ACHN (cell line): Measurements from ENCODE around the gene CAPN1.
"Not testable (repeated sequence)": the region's sequence is repeated elsewhere in the genome, so short reads cannot be mapped to it uniquely, and the experiment has no call there.

Source experiments
- DNase-seq: peaks from one replicate; pipeline ENCODE4 v3.0.0-alpha.2; 2015
- in situ Hi-C: cut with HindIII; loops from 2 replicates; pipeline ENCODE4 v1.10.0; 2017; ENCODE audit warnings: low sequenced_read_pairs, low pct_ligation_motif_present, low pct_unique_long_range_greater_than_20kb

The CAPN1 gene

DNA sequence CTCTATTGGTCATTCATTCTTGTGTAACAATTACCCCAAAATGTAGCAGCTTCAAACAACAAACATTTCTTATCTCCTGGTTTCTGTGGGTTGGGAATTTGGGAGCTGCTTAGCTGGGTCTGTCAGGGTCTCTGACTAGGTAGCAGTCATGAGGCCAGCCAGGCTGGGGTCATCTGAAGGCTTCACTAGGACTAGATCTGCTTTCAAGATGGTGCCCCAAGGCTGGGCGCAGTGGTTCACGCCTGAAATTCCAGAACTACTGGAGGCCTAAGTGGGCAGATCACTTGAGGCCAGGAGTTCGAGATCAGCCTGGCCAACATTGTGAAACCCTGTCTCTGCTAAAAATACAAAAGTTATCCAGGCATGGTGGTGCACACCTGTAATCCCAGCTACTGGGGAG, 24.8 kb upstream of the CAPN1 start:
- no peak for DNase-seq
- in situ Hi-C loops = no loop called here

GRCh38 chr11:65157336-65157735, 24.4 kb upstream of the CAPN1 start:
- DNase-seq = no peak
- in situ Hi-C loops = no loop called here

- no peak for DNase-seq
- in situ Hi-C loops = no loop called here
Measured at GRCh38 chr11:65159012-65159411, 22.7 kb upstream of the CAPN1 start.

DNA sequence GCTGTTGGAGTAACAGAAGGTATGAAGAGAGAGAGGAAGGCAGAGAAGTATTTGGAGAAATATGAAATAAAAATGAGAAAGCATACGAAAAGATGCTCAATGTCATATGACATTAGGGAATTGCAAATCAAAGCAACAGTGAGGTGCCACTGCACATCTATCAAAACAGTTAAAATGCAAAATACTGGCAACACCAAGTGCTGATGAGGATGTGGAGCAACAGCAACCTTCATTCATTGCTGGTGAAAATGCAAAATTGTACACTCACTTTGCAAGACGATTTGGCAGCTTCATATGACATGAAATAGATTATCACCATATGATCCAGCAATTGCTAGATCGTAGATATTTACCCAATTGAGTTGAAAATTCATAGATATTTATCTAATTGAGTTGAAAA, 21.1 kb upstream of the CAPN1 start:
- in situ Hi-C loops = no loop called here
- no peak for DNase-seq

DNA sequence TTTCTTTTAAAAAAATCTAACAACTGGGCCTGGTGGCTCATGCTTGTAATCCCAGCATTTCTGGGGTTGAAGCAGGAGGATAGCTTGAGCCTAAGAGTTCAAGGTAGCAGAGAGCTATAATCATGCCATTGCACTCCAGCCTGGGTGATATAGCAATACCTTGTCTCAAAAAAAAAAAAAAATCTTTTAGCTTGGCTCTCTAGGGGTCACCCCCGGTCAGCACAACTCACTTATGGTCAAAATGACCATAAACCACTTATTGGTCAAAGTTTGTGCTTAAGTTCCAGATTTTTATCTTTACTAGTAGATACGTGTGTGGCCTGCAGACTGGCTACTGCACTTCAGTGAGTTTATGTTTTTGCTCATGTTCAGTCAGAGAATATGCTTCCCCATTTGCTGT, 18.0 kb upstream of the CAPN1 start:
- DNase-seq = no peak
- in situ Hi-C loops = no loop called here

GRCh38 chr11:65165410-65166317, 16.1 kb upstream of the CAPN1 start:
- no peak for DNase-seq
- in situ Hi-C loops = no loop called here

- DNase-seq = no peak
- in situ Hi-C loops = no loop called here
Measured at GRCh38 chr11:65166893-65167292, 14.8 kb upstream of the CAPN1 start.

- DNase-seq = no peak
- in situ Hi-C loops = no loop called here
Measured at GRCh38 chr11:65167656-65168055, 14.1 kb upstream of the CAPN1 start.

DNA sequence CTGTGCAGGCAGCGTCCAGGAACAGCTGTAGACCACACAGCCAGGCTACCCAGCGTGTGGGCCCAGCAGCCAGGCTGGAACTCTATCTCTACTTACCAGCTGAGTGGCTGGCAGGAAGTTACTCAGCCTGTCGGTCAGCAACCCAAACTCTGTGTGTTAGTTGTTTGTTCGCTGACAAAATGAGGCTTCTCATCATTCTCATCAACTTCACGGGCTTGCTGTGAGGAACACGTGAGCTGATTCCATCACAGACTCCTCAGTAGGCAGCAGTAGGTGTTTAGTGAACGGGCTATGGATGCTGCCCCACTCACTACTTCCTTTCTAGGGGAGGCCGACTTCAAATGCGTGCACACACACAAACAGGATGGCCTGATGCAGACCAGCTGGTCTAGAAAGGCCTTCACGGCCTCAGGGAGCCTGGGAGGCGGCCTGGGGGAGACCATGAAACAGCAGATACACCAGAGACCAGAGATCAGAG, 12.5 kb upstream of the CAPN1 start:
- no peak for DNase-seq
- in situ Hi-C loops = no loop called here

- in situ Hi-C loops = no loop called here
Measured at GRCh38 chr11:65170058-65170534, 11.6 kb upstream of the CAPN1 start, which contains the start of gene SPDYC. TSS of gene SPDYC (plus strand) at chr11:65170233. CDS start at chr11:65171358, 1,125 bp downstream.

GRCh38 chr11:65172600-65172999, 9.1 kb upstream of the CAPN1 start:
- in situ Hi-C loops = no loop called here
- no peak for DNase-seq

More at GRCh38 chr11:65170058-65170534, 11.6 kb upstream of the CAPN1 start, which contains the start of gene SPDYC:
- DNase-seq = no peak

DNA sequence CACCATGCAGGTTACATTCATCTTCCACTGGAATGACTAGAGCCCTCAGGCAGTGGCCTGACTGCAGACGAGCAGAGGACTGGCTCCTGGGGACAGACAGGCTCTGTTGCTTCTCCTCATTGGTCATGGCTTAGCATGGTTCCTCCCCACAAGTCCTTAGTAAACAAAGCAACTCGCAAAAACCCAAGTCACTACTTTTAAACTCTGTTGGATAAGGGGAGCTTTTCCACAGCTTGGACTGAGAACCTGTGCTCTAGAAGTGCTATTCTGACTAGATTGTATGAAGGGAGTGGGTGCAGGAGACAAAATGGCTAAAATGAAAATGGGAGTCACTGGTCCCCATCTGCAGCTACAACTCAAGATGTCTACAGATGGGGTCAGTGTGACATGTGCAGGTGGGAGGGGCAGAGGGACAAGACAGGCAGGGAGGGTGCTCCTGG, 7.1 kb upstream of the CAPN1 start:
- in situ Hi-C loops, DNase-seq: not testable (repeated sequence)

- peak; percentile 66 for DNase-seq
- in situ Hi-C loops = no loop called here
Measured at GRCh38 chr11:65180877-65181568, 705 bp upstream of the CAPN1 start.

DNA sequence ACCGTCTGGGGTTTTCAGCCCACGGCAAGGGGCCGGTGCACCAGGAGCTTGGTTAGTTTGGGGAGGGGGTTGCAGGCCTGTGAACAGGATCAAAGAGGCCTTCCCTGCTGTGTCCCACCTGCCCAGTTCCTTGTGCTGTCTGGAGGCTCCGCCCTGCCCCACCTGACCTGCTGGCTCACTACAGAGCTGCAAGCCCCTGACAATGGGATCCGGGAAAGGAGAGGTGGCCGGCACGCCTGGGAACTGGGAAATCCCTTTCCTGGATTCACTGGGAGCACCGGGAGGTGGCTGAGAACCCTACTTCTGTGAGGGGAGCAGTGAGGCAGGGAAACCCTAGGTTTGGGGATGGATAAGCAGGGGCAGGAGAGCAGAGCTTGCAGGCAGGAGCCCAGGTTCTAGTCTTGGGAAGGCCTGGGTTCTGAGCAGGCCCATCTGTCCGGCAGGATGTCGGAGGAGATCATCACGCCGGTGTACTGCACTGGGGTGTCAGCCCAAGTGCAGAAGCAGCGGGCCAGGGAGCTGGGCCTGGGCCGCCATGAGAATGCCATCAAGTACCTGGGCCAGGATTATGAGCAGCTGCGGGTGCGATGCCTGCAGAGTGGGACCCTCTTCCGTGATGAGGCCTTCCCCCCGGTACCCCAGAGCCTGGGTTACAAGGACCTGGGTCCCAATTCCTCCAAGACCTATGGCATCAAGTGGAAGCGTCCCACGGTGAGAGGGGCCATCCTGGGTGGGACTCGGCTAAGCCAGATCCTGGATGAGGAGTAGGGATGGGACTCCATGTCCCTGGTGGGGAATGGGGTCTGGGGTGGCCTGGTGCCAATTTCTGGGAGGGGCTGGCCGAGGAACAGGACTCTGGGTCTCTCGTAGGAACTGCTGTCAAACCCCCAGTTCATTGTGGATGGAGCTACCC, 786 bp downstream of the CAPN1 start:
- in situ Hi-C loops = no loop called here
- DNase-seq = peak; percentile 27

- in situ Hi-C loops = no loop called here
- no peak for DNase-seq
Measured at GRCh38 chr11:65183201-65183891, 1.6 kb downstream of the CAPN1 start.

GRCh38 chr11:65184146-65184545, 2.4 kb downstream of the CAPN1 start:
- in situ Hi-C loops = no loop called here
- no peak for DNase-seq

- in situ Hi-C loops = no loop called here
- DNase-seq = no peak
Measured at GRCh38 chr11:65185171-65185570, 3.4 kb downstream of the CAPN1 start.

DNA sequence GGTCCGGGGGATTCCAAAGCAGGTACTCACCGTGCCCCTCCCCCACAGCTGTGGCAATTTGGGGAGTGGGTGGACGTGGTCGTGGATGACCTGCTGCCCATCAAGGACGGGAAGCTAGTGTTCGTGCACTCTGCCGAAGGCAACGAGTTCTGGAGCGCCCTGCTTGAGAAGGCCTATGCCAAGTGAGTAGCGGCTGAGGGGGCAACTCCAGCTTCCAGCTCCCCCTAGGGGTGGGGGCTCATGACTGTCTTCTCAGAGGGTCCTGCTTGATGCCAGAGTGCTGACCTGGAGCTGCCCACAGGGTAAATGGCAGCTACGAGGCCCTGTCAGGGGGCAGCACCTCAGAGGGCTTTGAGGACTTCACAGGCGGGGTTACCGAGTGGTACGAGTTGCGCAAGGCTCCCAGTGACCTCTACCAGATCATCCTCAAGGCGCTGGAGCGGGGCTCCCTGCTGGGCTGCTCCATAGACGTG, 4.2 kb downstream of the CAPN1 start:
- in situ Hi-C loops = no loop called here
- no peak for DNase-seq
